NOMO-1 treated with DMSO at 0.1 percent for 48 hours (cell line): Measurements from ENCODE around the gene CSRNP2.
A peak's percentile ranks its signal among the peaks of the same experiment; 100 is the strongest.
"Not testable (repeated sequence)": the region's sequence is repeated elsewhere in the genome, so short reads cannot be mapped to it uniquely, and the experiment has no call there.

Experiments used
- DNase-seq: peaks from one replicate; lab custom pipeline; 2025; ENCODE audit not compliant: unreplicated experiment; lab: John Stamatoyannopoulos, UW

The CSRNP2 gene

GRCh38 chr12:51078866-51079265, 4.5 kb downstream of the CSRNP2 start:
- DNase-seq: not testable (repeated sequence)

GRCh38 chr12:51078346-51078745, 5.0 kb downstream of the CSRNP2 start:
- DNase-seq: not testable (repeated sequence)

GRCh38 chr12:51077930-51078329, 5.5 kb downstream of the CSRNP2 start:
- DNase-seq: no peak

GRCh38 chr12:51076236-51076930, 7.0 kb downstream of the CSRNP2 start:
- no peak for DNase-seq

GRCh38 chr12:51075390-51075789, 8.0 kb downstream of the CSRNP2 start:
- no peak for DNase-seq

- no peak for DNase-seq
These were observed 11.7 kb downstream of the CSRNP2 start for GRCh38 chr12:51071663-51072062.

DNA sequence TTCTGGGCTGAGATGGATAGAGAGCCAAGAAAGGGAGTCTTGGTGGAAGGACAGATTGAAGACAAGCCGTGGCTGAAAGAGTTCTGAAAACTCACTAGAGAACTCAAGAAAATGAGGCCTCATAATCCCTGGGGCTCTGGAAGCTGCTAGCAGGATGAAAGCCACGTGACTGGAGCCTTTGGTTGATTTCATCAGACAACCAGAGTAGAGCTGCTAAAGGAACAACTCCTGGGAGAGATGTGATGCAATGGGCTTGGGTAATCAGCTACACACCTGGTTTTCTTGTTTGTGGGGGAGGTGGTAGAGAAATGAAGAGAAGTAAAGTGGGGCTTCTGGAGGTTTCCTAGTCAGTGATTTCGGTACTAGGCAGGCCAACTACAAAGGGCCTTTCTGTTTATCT, 13.4 kb downstream of the CSRNP2 start:
- no peak for DNase-seq

DNA sequence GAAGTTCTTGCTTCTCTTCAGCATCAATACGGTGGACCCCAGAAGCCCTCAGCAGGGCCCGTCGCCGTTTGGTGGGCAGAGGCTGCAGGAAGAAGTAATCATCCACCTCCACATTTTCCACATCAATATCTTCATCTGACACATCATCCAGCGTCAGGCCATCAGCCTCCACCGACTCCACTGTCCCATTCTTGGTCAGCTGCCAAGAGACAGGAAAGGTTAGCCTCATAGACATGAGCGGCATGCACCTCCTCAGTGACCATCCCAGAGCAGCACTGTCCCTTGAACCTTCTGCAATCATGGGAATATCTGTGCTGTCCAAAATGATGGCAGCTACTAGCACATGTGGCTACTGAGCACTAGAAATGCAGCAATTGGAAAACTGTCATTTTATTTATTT, 15.6 kb downstream of the CSRNP2 start:
- no peak for DNase-seq

GRCh38 chr12:51067229-51067628, 16.2 kb downstream of the CSRNP2 start:
- DNase-seq: no peak

- no peak for DNase-seq
These were observed 17.9 kb downstream of the CSRNP2 start for GRCh38 chr12:51065530-51065929.

- no peak for DNase-seq
These were observed 20.6 kb downstream of the CSRNP2 start for GRCh38 chr12:51062631-51063397.

- no peak for DNase-seq
These were observed 24.3 kb downstream of the CSRNP2 start for GRCh38 chr12:51059086-51059485.

DNA sequence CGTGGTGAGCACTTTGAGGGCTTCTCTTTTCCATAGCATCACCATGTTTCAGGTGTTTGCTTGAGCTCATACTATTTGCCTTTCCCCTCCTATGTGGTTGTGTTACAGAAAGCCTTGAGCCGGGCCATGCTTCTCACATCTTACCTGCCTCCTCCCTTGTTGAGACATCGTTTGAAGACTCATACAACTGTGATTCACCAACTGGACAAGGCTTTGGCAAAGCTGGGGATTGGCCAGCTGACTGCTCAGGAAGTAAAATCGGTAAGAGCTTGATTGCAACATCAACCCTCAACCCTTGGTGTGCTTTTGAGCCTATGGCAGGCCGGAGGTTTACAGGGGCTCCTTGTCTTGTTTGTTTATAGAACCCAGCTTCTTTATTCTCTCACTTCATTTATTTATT, 27.2 kb downstream of the CSRNP2 start:
- peak; percentile 80 for DNase-seq

DNA sequence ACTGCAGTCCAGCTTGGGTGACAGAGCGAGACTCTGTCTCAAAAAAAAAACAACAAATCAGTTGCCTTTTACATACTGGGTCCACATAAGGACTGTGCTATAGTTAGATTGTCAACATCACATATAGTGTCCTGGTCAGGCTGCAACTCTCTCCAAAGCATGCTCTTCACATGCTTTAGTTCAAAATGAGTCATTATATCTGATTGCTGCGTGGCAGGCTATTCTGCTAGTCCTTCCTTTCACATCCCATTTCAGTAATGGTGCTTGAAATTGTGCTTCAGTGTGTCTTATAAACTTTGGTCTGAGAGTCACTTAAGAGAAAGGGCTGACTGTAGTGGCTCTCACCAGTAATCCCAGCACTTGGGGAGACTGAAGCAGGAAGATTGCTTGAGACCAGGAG, 28.3 kb downstream of the CSRNP2 start:
- DNase-seq: no peak

GRCh38 chr12:51051787-51052186, 31.6 kb downstream of the CSRNP2 start:
- no peak for DNase-seq

GRCh38 chr12:51049525-51049924, 33.9 kb downstream of the CSRNP2 start:
- no peak for DNase-seq

GRCh38 chr12:51048661-51049251, 34.6 kb downstream of the CSRNP2 start:
- no peak for DNase-seq

DNA sequence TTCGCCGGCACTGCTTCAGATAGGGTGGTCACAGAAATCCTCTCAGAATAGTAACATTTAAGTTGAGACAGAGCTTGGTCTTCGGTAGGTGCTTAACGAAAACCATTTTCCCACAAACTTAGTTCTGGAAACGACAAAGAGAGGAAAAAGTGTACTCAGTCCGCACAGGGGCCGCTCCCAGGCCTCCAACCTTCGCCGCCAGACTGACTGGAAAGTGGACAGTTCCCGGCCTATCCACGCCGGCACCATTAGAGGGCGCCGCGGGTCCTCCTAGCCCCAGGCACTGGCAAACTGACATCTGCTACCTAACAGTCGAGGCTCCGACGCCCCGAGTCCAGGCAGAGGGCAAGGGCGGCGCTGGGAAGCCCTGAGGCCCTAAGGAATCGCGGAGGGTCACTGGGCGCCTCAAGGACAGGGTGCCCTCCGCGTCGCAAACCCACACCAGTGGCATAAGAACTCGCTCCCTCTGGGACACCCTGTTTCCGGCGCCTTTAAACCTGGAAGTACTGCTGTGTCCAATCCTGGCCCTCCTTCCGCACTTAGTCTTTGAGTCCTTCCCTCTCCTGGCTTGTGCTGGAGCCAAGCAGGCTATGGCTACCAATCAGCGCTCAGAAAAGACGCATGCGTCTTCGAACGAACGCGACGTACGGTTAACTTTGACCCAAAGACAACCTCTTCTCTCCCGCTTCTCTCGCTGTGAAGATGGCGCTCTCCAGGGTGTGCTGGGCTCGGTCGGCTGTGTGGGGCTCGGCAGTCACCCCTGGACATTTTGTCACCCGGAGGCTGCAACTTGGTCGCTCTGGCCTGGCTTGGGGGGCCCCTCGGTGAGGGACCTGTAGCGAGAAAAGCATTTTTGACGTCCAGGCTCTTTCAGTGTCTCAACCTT, 35.5 kb downstream of the CSRNP2 start, which contains the start of gene LETMD1:
Gene LETMD1, plus strand, starts transcription at position 673 of the 886 bp plus-strand sequence. Its CDS starts 30 bp downstream, at position 703.
- peak; percentile 99 for DNase-seq

GRCh38 chr12:51036279-51036678, 47.1 kb downstream of the CSRNP2 start:
- DNase-seq: no peak

GRCh38 chr12:51033457-51034089, 49.8 kb downstream of the CSRNP2 start:
- no peak for DNase-seq

DNA sequence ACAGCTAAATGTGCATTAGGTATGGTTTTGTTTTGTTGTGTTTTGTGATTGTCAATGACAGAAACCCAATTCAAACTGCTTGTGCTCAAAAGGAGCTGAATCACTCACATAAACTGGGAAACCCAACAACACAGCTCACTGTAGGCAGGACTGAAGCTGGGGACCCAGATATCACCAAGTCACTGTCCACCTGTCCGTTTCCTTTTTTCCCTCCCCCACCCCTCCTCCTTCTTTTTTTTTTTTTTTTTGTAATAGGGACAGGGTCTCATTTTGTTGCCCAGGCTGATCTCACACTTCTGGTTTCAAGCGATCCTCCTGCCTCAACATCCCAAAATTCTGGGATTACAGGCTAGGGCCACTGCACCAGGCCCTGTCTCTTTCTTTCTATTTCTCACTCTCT, 50.3 kb downstream of the CSRNP2 start:
- no peak for DNase-seq
